Fibroblast of peridontal ligament (primary cell): Measurements from ENCODE around the gene IRAK1BP1.
"Not testable (repeated sequence)": the region's sequence is repeated elsewhere in the genome, so short reads cannot be mapped to it uniquely, and the experiment has no call there.

Source experiments
- DNase-seq: peaks from one replicate; pipeline ENCODE4 v3.0.0-alpha.2; 2010; ENCODE audit errors: extremely low read depth

The IRAK1BP1 gene

GRCh38 chr6:78867370-78868040 lies at the start of gene IRAK1BP1:
Gene IRAK1BP1 (plus strand): TSS chr6:78867551. CDS start chr6:78867577, 26 bp downstream.
- peak; percentile 76 for DNase-seq

GRCh38 chr6:78824045-78824444 lies 43.3 kb upstream of the IRAK1BP1 start:
- no peak for DNase-seq

GRCh38 chr6:78829407-78829806 lies 37.9 kb upstream of the IRAK1BP1 start:
- no peak for DNase-seq

GRCh38 chr6:78830805-78831204 lies 36.5 kb upstream of the IRAK1BP1 start:
- no peak for DNase-seq

- DNase-seq: no peak
These were observed 35.9 kb upstream of the IRAK1BP1 start for GRCh38 chr6:78831492-78831891.

GRCh38 chr6:78832091-78832808 lies 35.1 kb upstream of the IRAK1BP1 start:
- no peak for DNase-seq

- peak; percentile 34 for DNase-seq
These were observed 31.5 kb upstream of the IRAK1BP1 start for GRCh38 chr6:78835817-78836216.

- DNase-seq: no peak
These were observed 30.8 kb upstream of the IRAK1BP1 start for GRCh38 chr6:78836598-78836997.

- no peak for DNase-seq
These were observed 26.2 kb upstream of the IRAK1BP1 start for GRCh38 chr6:78841111-78841510.

GRCh38 chr6:78842953-78843352 lies 24.4 kb upstream of the IRAK1BP1 start:
- no peak for DNase-seq

GRCh38 chr6:78844899-78845298 lies 22.5 kb upstream of the IRAK1BP1 start:
- no peak for DNase-seq

GRCh38 chr6:78845567-78845966 lies 21.8 kb upstream of the IRAK1BP1 start:
- no peak for DNase-seq

- DNase-seq: peak; percentile 5
These were observed 16.7 kb upstream of the IRAK1BP1 start for GRCh38 chr6:78850621-78851020.

- DNase-seq: no peak
These were observed 16.2 kb upstream of the IRAK1BP1 start for GRCh38 chr6:78851156-78851555.

- no peak for DNase-seq
These were observed 12.8 kb upstream of the IRAK1BP1 start for GRCh38 chr6:78854546-78854945.

- not testable (repeated sequence) for DNase-seq
These were observed 8.9 kb upstream of the IRAK1BP1 start for GRCh38 chr6:78858339-78858938.

GRCh38 chr6:78861509-78861908 lies 5.8 kb upstream of the IRAK1BP1 start:
- no peak for DNase-seq

- no peak for DNase-seq
These were observed 3.8 kb upstream of the IRAK1BP1 start for GRCh38 chr6:78863576-78863975.

- DNase-seq: no peak
These were observed 2.4 kb upstream of the IRAK1BP1 start for GRCh38 chr6:78864957-78865356.

- DNase-seq: no peak
These were observed 356 bp upstream of the IRAK1BP1 start for GRCh38 chr6:78867020-78867369.

- peak; percentile 14 for DNase-seq
These were observed 765 bp downstream of the IRAK1BP1 start for GRCh38 chr6:78868116-78868515.

GRCh38 chr6:78875505-78875904 lies 8.2 kb downstream of the IRAK1BP1 start:
- no peak for DNase-seq

- DNase-seq: no peak
These were observed 16.3 kb downstream of the IRAK1BP1 start for GRCh38 chr6:78883651-78884050.
